GM21717 (cell line): ENCODE results near the gene MGP.
A peak's percentile ranks its signal among the peaks of the same experiment; 100 is the strongest.

ENCODE experiments used
- ATAC-seq: cut with Tn5 transposase; IDR thresholded peaks from one replicate; pipeline ENCODE4 v1.9.1; 2021; ENCODE audit warnings: mild to moderate bottlenecking, moderate library complexity; ENCODE audit not compliant: unreplicated experiment

The MGP gene

GRCh38 chr12:14903386-14904098 lies 17.9 kb upstream of the MGP start:
- no peak for ATAC-seq

GRCh38 chr12:14902465-14902864 lies 16.8 kb upstream of the MGP start:
- no peak for ATAC-seq

- no peak for ATAC-seq
Observed at GRCh38 chr12:14901228-14901562, 15.5 kb upstream of the MGP start.

- no peak for ATAC-seq
Observed at GRCh38 chr12:14900521-14901227, 15.0 kb upstream of the MGP start.

GRCh38 chr12:14896521-14897169 lies 11.0 kb upstream of the MGP start:
- no peak for ATAC-seq

GRCh38 chr12:14893506-14894250 lies 8.0 kb upstream of the MGP start:
- ATAC-seq = no peak

- no peak for ATAC-seq
Observed at GRCh38 chr12:14892726-14893505, 7.3 kb upstream of the MGP start.

- no peak for ATAC-seq
Observed at GRCh38 chr12:14890701-14891100, 5.0 kb upstream of the MGP start.

- no peak for ATAC-seq
Observed at GRCh38 chr12:14886271-14886670, 617 bp upstream of the MGP start.

- ATAC-seq = peak; percentile 96
Observed at GRCh38 chr12:14884458-14884878, 1.2 kb downstream of the MGP start.

GRCh38 chr12:14883686-14884085 lies 2.0 kb downstream of the MGP start:
- no peak for ATAC-seq

GRCh38 chr12:14880890-14881453 lies 4.7 kb downstream of the MGP start:
- ATAC-seq = no peak

GRCh38 chr12:14879222-14879933 lies 6.3 kb downstream of the MGP start:
- no peak for ATAC-seq

- no peak for ATAC-seq
Observed at GRCh38 chr12:14878488-14878887, 7.2 kb downstream of the MGP start.

GRCh38 chr12:14876833-14877232 lies 8.8 kb downstream of the MGP start:
- no peak for ATAC-seq

- no peak for ATAC-seq
Observed at GRCh38 chr12:14874882-14875281, 10.8 kb downstream of the MGP start.

- ATAC-seq = no peak
Observed at GRCh38 chr12:14873440-14874185, 12.0 kb downstream of the MGP start.

- no peak for ATAC-seq
Observed at GRCh38 chr12:14871886-14872285, 13.8 kb downstream of the MGP start.

GRCh38 chr12:14871247-14871646 lies 14.4 kb downstream of the MGP start:
- no peak for ATAC-seq
